Spleen (tissue), 7 donors: ENCODE results near the gene COL6A3.

Source experiments
- CTCF ChIP-seq, 11 experiments: fragments of 200-600 bp in 7 of 11; fragments of 450-650 bp in 4 of 11; sonication (generic) in 4 of 11; IDR thresholded peaks in 8 of 11; conservative IDR thresholded peaks in 3 of 11; 1 replicate in 7 of 11; 2 replicates in 4 of 11; pipeline versions ENCODE4 v1.4.0 to v1.8.0; 2016 to 2021; ENCODE audit warnings: antibody characterized with exemption in 11 of 11, inconsistent platforms in 4 of 11, mild to moderate bottlenecking in 1 of 11
- POLR2A ChIP-seq, 3 donors: fragments of 450-650 bp; IDR thresholded peaks; one replicate each; pipeline ENCODE4 v1.5.1; 2017; ENCODE audit warnings: antibody characterized with exemption in 3 of 3, mild to moderate bottlenecking in 1 of 3
- donor health status: DM: no; HTN: no; CAD: no; lungs with moderate emphysema.
- donor health status: DM: no; HTN: no; CAD: no.
- donor health status: DM: no; HTN: no; CAD: no.

GRCh38 chr2:237320801-237321560 lies 93.0 kb downstream of the COL6A3 start:
- TF ChIP-seq CTCF (IDR thresholded peaks at IDR 0.05 in 8 of 11, conservative IDR thresholded peaks at IDR 0.05 in 3 of 11) (no peak), POLR2A (IDR thresholded peaks at IDR 0.05) (no peak)
